HFFc6 (cell line): ENCODE results near the gene ARL4C. TPM values are rescaled to one million over a fixed set of nuclear protein-coding genes. Genes with fewer than 3 reads are reported as not detected.
"Not testable (repeated sequence)": the region's sequence is repeated elsewhere in the genome, so short reads cannot be mapped to it uniquely, and the experiment has no call there.

ENCODE experiments used
- DNase-seq: peaks from one replicate; pipeline ENCODE4 v3.0.0-alpha.2; 2018
- H3K27ac Mint-ChIP-seq: 2 replicates; pipeline ENCODE4 v1.8.0; 2020; ENCODE audit warnings: mild to moderate bottlenecking, mixed read lengths
- H3K27me3 Mint-ChIP-seq: 2 replicates; pipeline ENCODE4 v1.8.0; 2021; ENCODE audit warnings: mild to moderate bottlenecking, moderate library complexity, mixed read lengths; ENCODE audit not compliant: insufficient read depth
- H3K36me3 Mint-ChIP-seq: 2 replicates; pipeline ENCODE4 v1.8.0; 2021; ENCODE audit warnings: low read depth, mixed read lengths
- H3K4me1 Mint-ChIP-seq: 2 replicates; pipeline ENCODE4 v1.8.0; 2020; ENCODE audit warnings: low read depth, mixed read lengths
- H3K4me3 Mint-ChIP-seq: 2 replicates; pipeline ENCODE4 v1.8.0; 2020; ENCODE audit warnings: mild to moderate bottlenecking, moderate library complexity, mixed read lengths
- H3K9me3 Mint-ChIP-seq: 2 replicates; pipeline ENCODE4 v1.8.0; 2020; ENCODE audit warnings: mild to moderate bottlenecking, mixed read lengths
- CTCF ChIP-seq: fragments of 200-600 bp; sonication (generic); IDR thresholded peaks from 2 replicates; pipeline ENCODE4 v1.5.0; 2021; ENCODE audit warnings: antibody characterized with exemption, mild to moderate bottlenecking
- total RNA-seq, 6 experiments: library from RNA; stranded (reverse); fragmentation: NEBNext Ultra II Directional; extraction: Animal tissue kit (Norgen Biotek cat#: 25700); gene quantifications; 2 replicates in 1 of 6; 3 replicates in 5 of 6; pipeline ENCODE4 v1.2.3, GENCODE V29; 2021

ARL4C gene
- total RNA-seq, 6 experiments from 2014 or later, result 3.6 to 6.5 (median 6.0) TPM

GRCh38 chr2:234463626-234464290 is 33.1 kb downstream of the ARL4C start:
- no peak for TF ChIP-seq CTCF
- Mint-ChIP-seq H3K4me3 (no peak overlapping the region), H3K36me3 (peaks cover 8% of the 10 kb centered on the region), H3K9me3 (peaks cover 11% of the 10 kb centered on the region), H3K4me1 (peaks cover 21% of the 10 kb centered on the region), H3K27me3 (peaks cover 2% of the 10 kb centered on the region), H3K27ac (no peak overlapping the region)
- no peak for DNase-seq

GRCh38 chr2:234462218-234462992 is 34.5 kb downstream of the ARL4C start:
- peaks cover 17% of the 10 kb centered on the region for H3K36me3 Mint-ChIP-seq
- no peak overlapping the region for H3K4me3 Mint-ChIP-seq
- no peak for DNase-seq
- H3K27me3 Mint-ChIP-seq, result peaks cover 2% of the 10 kb centered on the region
- H3K27ac Mint-ChIP-seq, result no peak overlapping the region
- peaks cover 15% of the 10 kb centered on the region for H3K4me1 Mint-ChIP-seq
- peaks cover 21% of the 10 kb centered on the region for H3K9me3 Mint-ChIP-seq
- TF ChIP-seq CTCF, result no peak

GRCh38 chr2:234459401-234460009 is 37.4 kb downstream of the ARL4C start:
- no peak for DNase-seq
- Mint-ChIP-seq H3K4me3 (no peak overlapping the region), H3K27ac (no peak overlapping the region), H3K9me3 (peaks cover 26% of the 10 kb centered on the region), H3K36me3 (peaks cover 18% of the 10 kb centered on the region), H3K27me3 (no peaks in the 10 kb centered on the region; the same call in 1 of the 2 replicates), H3K4me1 (peaks cover 18% of the 10 kb centered on the region)
- no peak for TF ChIP-seq CTCF

GRCh38 chr2:234458466-234458865 is 38.4 kb downstream of the ARL4C start:
- Mint-ChIP-seq H3K9me3 (peaks cover 26% of the 10 kb centered on the region), H3K4me1 (peaks cover 19% of the 10 kb centered on the region), H3K27me3 (no peaks in the 10 kb centered on the region; the same call in 1 of the 2 replicates), H3K4me3 (no peak overlapping the region), H3K27ac (no peak overlapping the region), H3K36me3 (peaks cover 22% of the 10 kb centered on the region)
- no peak for TF ChIP-seq CTCF
- no peak for DNase-seq

DNA sequence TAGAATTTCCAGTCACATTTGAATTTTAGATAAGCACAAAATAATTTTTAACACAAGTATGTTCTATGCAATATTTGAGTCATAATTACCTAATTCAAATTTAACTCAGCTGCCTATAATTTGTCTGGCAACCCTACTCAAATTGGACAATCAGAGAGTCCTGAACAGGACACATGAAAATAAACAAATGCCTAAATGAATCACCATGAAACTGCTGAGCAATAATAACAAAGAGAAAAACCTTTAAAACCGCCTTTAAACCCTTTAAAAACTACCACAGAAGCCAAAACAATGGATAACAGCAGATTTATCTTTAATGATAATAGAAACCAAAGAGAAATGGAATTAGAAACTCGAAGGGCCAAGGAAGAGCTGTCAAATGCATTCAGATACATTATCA is 39.5 kb downstream of the ARL4C start:
- Mint-ChIP-seq H3K27me3 (no peaks in the 10 kb centered on the region; the same call in 1 of the 2 replicates), H3K27ac (no peak overlapping the region), H3K9me3 (peaks cover 26% of the 10 kb centered on the region), H3K4me3 (no peak overlapping the region), H3K4me1 (peaks cover 29% of the 10 kb centered on the region), H3K36me3 (peaks cover 28% of the 10 kb centered on the region)
- TF ChIP-seq CTCF, result no peak
- DNase-seq, result peak; percentile 29

DNA sequence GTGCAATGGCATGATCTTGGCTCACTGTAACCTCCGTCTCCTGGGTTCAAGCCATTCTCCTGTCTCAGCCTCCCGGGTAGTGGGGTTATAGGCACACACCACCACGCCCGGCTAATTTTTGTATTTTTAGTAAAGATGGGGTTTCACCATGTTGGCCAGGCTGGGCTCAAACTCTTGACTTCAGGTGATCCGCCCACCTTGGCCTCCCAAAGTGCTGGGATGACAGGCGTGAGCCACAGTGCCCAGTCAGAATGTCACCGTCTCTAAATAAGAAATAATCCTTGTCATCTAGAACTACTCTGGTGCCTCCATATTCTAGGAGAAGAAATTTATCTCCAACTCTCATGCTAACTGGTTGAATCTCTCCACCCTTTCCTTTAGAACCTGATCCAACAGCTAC is 41.6 kb downstream of the ARL4C start:
- not testable (repeated sequence) for H3K27me3 Mint-ChIP-seq, H3K27ac Mint-ChIP-seq, H3K4me3 Mint-ChIP-seq, DNase-seq
- H3K4me1 Mint-ChIP-seq, result peaks cover 51% of the 10 kb centered on the region
- H3K36me3 Mint-ChIP-seq, result peaks cover 28% of the 10 kb centered on the region
- peaks cover 26% of the 10 kb centered on the region for H3K9me3 Mint-ChIP-seq
